K562 (cell line): ENCODE measurements around the gene GZF1. TPM values are rescaled to one million over a fixed set of nuclear protein-coding genes. Genes with fewer than 3 reads are reported as not detected.

Source experiments
- ARID2 ChIP-seq: fragments of 450-650 bp; IDR thresholded peaks from 2 replicates; pipeline ENCODE4 v1.6.1; 2017; ENCODE audit warnings: antibody characterized with exemption, mild to moderate bottlenecking
- CBFA2T3 ChIP-seq: fragments of 450-650 bp; IDR thresholded peaks from 2 replicates; pipeline ENCODE4 v1.6.1; 2017
- CC2D1A ChIP-seq: fragments of 450-650 bp; IDR thresholded peaks from 2 replicates; pipeline ENCODE4 v1.6.1; 2017; ENCODE audit warnings: mild to moderate bottlenecking
- COPS2 ChIP-seq: fragments of 450-650 bp; conservative IDR thresholded peaks from 2 replicates; pipeline ENCODE4 v1.6.1; 2016; ENCODE audit warnings: mild to moderate bottlenecking, moderate library complexity
- CREM ChIP-seq: IDR thresholded peaks from 2 replicates; pipeline ENCODE4 v1.6.1; 2014; ENCODE audit warnings: antibody characterized with exemption, low read depth
- E2F3 ChIP-seq: fragments of 250-450 bp; sonication (Bioruptor Pico); IDR thresholded peaks from 2 replicates; pipeline ENCODE4 v1.4.0; 2020; ENCODE audit warnings: mild to moderate bottlenecking
- FOXP1 ChIP-seq: sonication (generic); formaldehyde crosslinking; IDR thresholded peaks from 2 replicates; pipeline ENCODE4 v1.8.0; 2022; ENCODE audit warnings: mild to moderate bottlenecking, missing genetic modification reagents
- GTF2F1 ChIP-seq: IDR thresholded peaks from 2 replicates; pipeline ENCODE4 v1.6.1; 2011; ENCODE audit warnings: low read depth, low read length, improper control_type of control experiment
- HNRNPUL1 ChIP-seq: fragments of 200-400 bp; formaldehyde crosslinking; IDR thresholded peaks from 2 replicates; pipeline ENCODE4 v1.6.1; 2017; ENCODE audit warnings: low read length
- MAFF ChIP-seq: IDR thresholded peaks from 2 replicates; pipeline ENCODE4 v1.6.1; 2012; ENCODE audit warnings: low read length, improper control_type of control experiment
- MAX ChIP-seq: sonication (generic); formaldehyde crosslinking; IDR thresholded peaks from 2 replicates; pipeline ENCODE4 v1.9.0; 2022; ENCODE audit warnings: mild to moderate bottlenecking, missing genetic modification reagents
- MAZ ChIP-seq, 2 experiments: fragments of 450-650 bp in 1 of 2; sonication (generic) in 1 of 2; formaldehyde crosslinking; IDR thresholded peaks in 1 of 2; conservative IDR thresholded peaks in 1 of 2; 2 replicates each; pipeline versions ENCODE4 v1.4.0 to v1.5.0; 2020; ENCODE audit warnings: mild to moderate bottlenecking in 1 of 2, missing genetic modification reagents in 1 of 2
- MCM5 ChIP-seq: fragments of 450-650 bp; IDR thresholded peaks from 2 replicates; pipeline ENCODE4 v1.6.1; 2016; ENCODE audit warnings: low read depth
- MEF2D ChIP-seq: conservative IDR thresholded peaks from 2 replicates; pipeline ENCODE4 v1.6.1; 2016; ENCODE audit warnings: low read depth, missing genetic modification characterization, missing compliant biosample characterization
- NEUROD1 ChIP-seq: fragments of 150-350 bp; IDR thresholded peaks from 2 replicates; pipeline ENCODE4 v1.6.1; 2014; ENCODE audit warnings: borderline replicate concordance, low read length, low read depth; ENCODE audit not compliant: partially characterized antibody
- PBX2 ChIP-seq, 2 experiments: IDR thresholded peaks in 1 of 2; conservative IDR thresholded peaks in 1 of 2; 2 replicates each; pipeline ENCODE4 v1.6.1; 2016; ENCODE audit warnings: low read depth in 2 of 2, mild to moderate bottlenecking in 1 of 2, missing compliant biosample characterization in 1 of 2, missing genetic modification characterization in 1 of 2, moderate library complexity in 1 of 2
- POLR3G ChIP-seq: IDR thresholded peaks from 2 replicates; pipeline ENCODE4 v1.6.1; 2011; ENCODE audit not compliant: insufficient read length, insufficient replicate concordance; ENCODE audit errors: extremely low read depth
- RBFOX2 ChIP-seq: fragments of 200-400 bp; formaldehyde crosslinking; IDR thresholded peaks from 2 replicates; pipeline ENCODE4 v1.6.1; 2017; ENCODE audit warnings: low read depth, mild to moderate bottlenecking, low read length, moderate library complexity
- RBM15 ChIP-seq: fragments of 200-400 bp; formaldehyde crosslinking; IDR thresholded peaks from 2 replicates; pipeline ENCODE4 v1.6.1; 2018; ENCODE audit warnings: mild to moderate bottlenecking, low read length, moderate library complexity; ENCODE audit not compliant: insufficient read depth
- SMARCA5 ChIP-seq: fragments of 450-650 bp; IDR thresholded peaks from 2 replicates; pipeline ENCODE4 v1.6.1; 2016
- TRIM28 ChIP-seq: fragments of 450-650 bp; IDR thresholded peaks from 2 replicates; pipeline ENCODE4 v1.6.1; 2017
- U2AF1 ChIP-seq: fragments of 200-400 bp; formaldehyde crosslinking; optimal IDR thresholded peaks from 2 replicates; pipeline ENCODE3; 2017; ENCODE audit warnings: mild to moderate bottlenecking, low read depth, low read length, moderate library complexity
- USF2 ChIP-seq: sonication (generic); formaldehyde crosslinking; IDR thresholded peaks from 2 replicates; pipeline ENCODE4 v1.5.0; 2020; ENCODE audit warnings: missing genetic modification reagents
- WHSC1 ChIP-seq: IDR thresholded peaks from one replicate; pipeline ENCODE4 v1.6.1; 2012; ENCODE audit warnings: low read length, control low read depth, inconsistent platforms
- YBX1 ChIP-seq: fragments of 450-650 bp; IDR thresholded peaks from 2 replicates; pipeline ENCODE4 v1.7.1; 2016; ENCODE audit warnings: mild to moderate bottlenecking
- ZFP30 ChIP-seq: fragments of 250-450 bp; sonication (Bioruptor Pico); IDR thresholded peaks from 2 replicates; pipeline ENCODE4 v1.8.0; 2022; ENCODE audit warnings: moderate library complexity, mild to moderate bottlenecking, inconsistent platforms, borderline replicate concordance
- ZNF140 ChIP-seq: fragments of 250-450 bp; sonication (Bioruptor Pico); IDR thresholded peaks from 2 replicates; pipeline ENCODE4 v1.8.0; 2021; ENCODE audit warnings: moderate library complexity, mild to moderate bottlenecking, inconsistent platforms
- ZNF551 ChIP-seq: fragments of 250-450 bp; sonication (Bioruptor Pico); IDR thresholded peaks from 2 replicates; pipeline ENCODE4 v1.5.0; 2021; ENCODE audit warnings: mild to moderate bottlenecking, moderate library complexity
- polyA plus RNA-seq, 8 experiments: library from polyadenylated mRNA; depleted of rRNA in 4 of 8; stranded (reverse) in 5 of 8; unstranded in 3 of 8; fragments of >200 nt; fragmentation: Nextera tagmentation in 2 of 8; fragmentation: Illumina TruSeq in 1 of 8; extraction: Ambion mirVana in 2 of 8; extraction: Trizol in 1 of 8; gene quantifications; 2 replicates each; pipeline versions ENCODE4 v1.2.1 to v1.2.3, GENCODE V29; 2011 to 2014; ENCODE audit warnings: inconsistent platforms in 1 of 8, missing spikeins in 1 of 8
- total RNA-seq, 7 experiments: library from RNA; depleted of rRNA in 6 of 7; stranded (reverse); fragments of >200 nt in 6 of 7; fragmentation: Illumina TruSeq in 2 of 7; extraction: Trizol in 2 of 7; gene quantifications; 2 replicates each; pipeline versions ENCODE4 v1.2.1 to v1.2.3, GENCODE V29; 2011 to 2021; ENCODE audit warnings: low replicate concordance in 1 of 7

The GZF1 gene
- total and polyA plus RNA-seq, 9 of the 15 experiments (the other 6 are each of a cell fraction or from before 2014, with no cell fraction given), result 1.2 to 15.7 (median 7.4) TPM

- TF ChIP-seq WHSC1 (no peak), USF2 (CRISPR knock-in tag) (peak; percentile 99), U2AF1 (no peak), YBX1 (no peak), MAZ (CRISPR knock-in tag; conservative IDR thresholded peaks at IDR 0.05 in 1 of 2, IDR thresholded peaks at IDR 0.05 in 1 of 2) (peak; percentile 41 to 75; a peak in 3 of 4 replicates), GTF2F1 (no peak), HNRNPUL1 (no peak), CC2D1A (no peak), ZNF551 (CRISPR knock-in tag) (no peak), MAX (CRISPR knock-in tag) (peak; percentile 91), E2F3 (CRISPR knock-in tag) (peak; percentile 32; the same call in 1 of the 2 replicates), FOXP1 (CRISPR knock-in tag) (peak; percentile 77; the same call in 1 of the 2 replicates), MAFF (no peak), RBFOX2 (peak; percentile 95), TRIM28 (no peak), SMARCA5 (no peak), PBX2 (CRISPR knock-in tag; IDR thresholded peaks at IDR 0.05; ENCODE audit: low read depth) (no peak), PBX2 (tag; conservative IDR thresholded peaks at IDR 0.05; ENCODE audit: low read depth) (no peak), POLR3G (no peak), ZNF140 (CRISPR knock-in tag) (no peak), RBM15 (no peak), MEF2D (tag) (no peak), CBFA2T3 (peak; percentile 40), COPS2 (no peak), CREM (peak; percentile 99), MCM5 (no peak), ZFP30 (CRISPR knock-in tag) (no peak), ARID2 (no peak), NEUROD1 (peak; percentile 17)
Observed at GRCh38 chr20:23361476-23362391, at the start of gene GZF1 (continued).
